DOHH2 (cell line): ENCODE results near the gene FSTL4.

ENCODE experiments used
- EZH2phosphoT487 ChIP-seq: fragments of 200-600 bp; sonication (generic); IDR thresholded peaks from 2 replicates; pipeline ENCODE4 v1.6.1; 2017; ENCODE audit warnings: borderline replicate concordance, mild to moderate bottlenecking, antibody characterized with exemption, low read length, moderate library complexity, mixed read lengths
- TF ChIP-seq, protein P1 (sequence below): fragments of 200-600 bp; sonication (generic); IDR thresholded peaks from one replicate; pipeline ENCODE4 v1.5.1; 2014; ENCODE audit warnings: antibody characterized with exemption, mild to moderate bottlenecking, low read depth, low read length; ENCODE audit not compliant: poor library complexity, severe bottlenecking

DNA sequence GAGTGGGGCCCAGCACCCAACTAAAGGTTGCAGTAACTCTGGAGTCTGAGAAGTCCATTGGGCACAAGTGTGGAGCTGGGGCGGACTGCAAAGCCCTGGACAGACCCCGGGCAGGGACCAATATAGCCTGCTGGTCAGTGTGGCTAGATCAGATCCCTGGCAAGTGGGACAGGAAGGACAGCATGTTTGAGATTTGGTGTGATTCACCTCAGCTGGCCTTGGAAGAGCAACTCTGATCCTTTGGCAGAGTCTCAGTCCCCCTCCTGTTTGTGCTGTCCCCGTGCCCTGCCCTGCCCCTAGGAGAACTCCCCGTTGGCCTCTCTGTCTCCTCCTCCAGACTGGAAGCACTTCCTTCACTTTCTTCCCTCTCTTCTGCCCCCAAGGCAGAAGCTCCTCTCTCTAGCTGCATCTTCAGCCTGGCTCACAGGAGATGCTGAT is 255.3 kb downstream of the FSTL4 start:
- TF ChIP-seq, protein P1, sequence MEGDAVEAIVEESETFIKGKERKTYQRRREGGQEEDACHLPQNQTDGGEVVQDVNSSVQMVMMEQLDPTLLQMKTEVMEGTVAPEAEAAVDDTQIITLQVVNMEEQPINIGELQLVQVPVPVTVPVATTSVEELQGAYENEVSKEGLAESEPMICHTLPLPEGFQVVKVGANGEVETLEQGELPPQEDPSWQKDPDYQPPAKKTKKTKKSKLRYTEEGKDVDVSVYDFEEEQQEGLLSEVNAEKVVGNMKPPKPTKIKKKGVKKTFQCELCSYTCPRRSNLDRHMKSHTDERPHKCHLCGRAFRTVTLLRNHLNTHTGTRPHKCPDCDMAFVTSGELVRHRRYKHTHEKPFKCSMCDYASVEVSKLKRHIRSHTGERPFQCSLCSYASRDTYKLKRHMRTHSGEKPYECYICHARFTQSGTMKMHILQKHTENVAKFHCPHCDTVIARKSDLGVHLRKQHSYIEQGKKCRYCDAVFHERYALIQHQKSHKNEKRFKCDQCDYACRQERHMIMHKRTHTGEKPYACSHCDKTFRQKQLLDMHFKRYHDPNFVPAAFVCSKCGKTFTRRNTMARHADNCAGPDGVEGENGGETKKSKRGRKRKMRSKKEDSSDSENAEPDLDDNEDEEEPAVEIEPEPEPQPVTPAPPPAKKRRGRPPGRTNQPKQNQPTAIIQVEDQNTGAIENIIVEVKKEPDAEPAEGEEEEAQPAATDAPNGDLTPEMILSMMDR = no peak
- no peak for TF ChIP-seq EZH2phosphoT487
